PC-3 (cell line): ENCODE measurements around the gene GMPR. TPM values are rescaled to one million over a fixed set of nuclear protein-coding genes. Genes with fewer than 3 reads are reported as not detected.

Experiments
- ATAC-seq: fragments of 200-7000 bp; cut with Tn5 transposase; 2 replicates; pipeline ENCODE4 v1.9.1; 2020; ENCODE audit warnings: mild to moderate bottlenecking, moderate library complexity
- BruUV-seq: library from RNA; stranded (reverse); fragments of 400-500 nt; replicated peaks from 2 replicates; lab custom pipeline; 2021; lab: Mats Ljungman, UMichigan
- CTCF ChIA-PET: fragments of 300-600 bp; sonication (Branson Sonifier 250); formaldehyde crosslinking; loops from one replicate; lab custom pipeline; 2022; ENCODE audit warnings: antibody characterized with exemption; lab: Charles Lee
- POLR2A ChIA-PET: fragments of 300-600 bp; sonication (Branson Sonifier 250); formaldehyde crosslinking; loops from one replicate; lab custom pipeline; 2022; ENCODE audit warnings: antibody characterized with exemption; ENCODE audit not compliant: unreplicated experiment; lab: Charles Lee
- DNase-seq: peaks from one replicate; pipeline ENCODE4 v3.0.0-alpha.2; 2015
- H2AFZ ChIP-seq: fragments of 300-600 bp; sonication (generic); 2 replicates; pipeline ENCODE4 v1.6.0; 2016; ENCODE audit warnings: antibody characterized with exemption, low read length
- H3F3A ChIP-seq: fragments of 300-600 bp; sonication (generic); one replicate; pipeline ENCODE4 v1.6.0; 2017; ENCODE audit warnings: antibody characterized with exemption, low read length, control low read depth, mild to moderate bottlenecking; ENCODE audit not compliant: unreplicated experiment
- H3K27ac ChIP-seq: fragments of 300-600 bp; sonication (generic); 2 replicates; pipeline ENCODE4 v1.5.1; 2016; ENCODE audit warnings: mild to moderate bottlenecking, low read length
- H3K27me3 ChIP-seq: fragments of 300-600 bp; sonication (generic); 2 replicates; pipeline ENCODE4 v1.6.1; 2016; ENCODE audit warnings: low read length, mixed read lengths
- H3K36me3 ChIP-seq: fragments of 300-600 bp; sonication (generic); 2 replicates; pipeline ENCODE4 v1.6.1; 2016; ENCODE audit warnings: low read depth, mixed run types, low read length, mixed read lengths
- H3K4me1 ChIP-seq: fragments of 300-600 bp; sonication (generic); 2 replicates; pipeline ENCODE4 v1.5.1; 2016; ENCODE audit warnings: low read length; ENCODE audit not compliant: insufficient read depth
- H3K4me2 ChIP-seq: fragments of 300-600 bp; sonication (generic); 2 replicates; pipeline ENCODE4 v1.6.0; 2016; ENCODE audit warnings: low read length
- H3K4me3 ChIP-seq: fragments of 300-600 bp; sonication (generic); 2 replicates; pipeline ENCODE4 v1.5.1; 2016; ENCODE audit warnings: mild to moderate bottlenecking, low read length, mixed read lengths
- H3K79me2 ChIP-seq: fragments of 300-600 bp; sonication (generic); 2 replicates; pipeline ENCODE4 v1.6.1; 2017; ENCODE audit warnings: low read length, mixed read lengths
- H3K9ac ChIP-seq: fragments of 300-600 bp; sonication (generic); 2 replicates; pipeline ENCODE4 v1.6.0; 2016; ENCODE audit warnings: mild to moderate bottlenecking, low read length
- H3K9me2 ChIP-seq: fragments of 300-600 bp; sonication (generic); replicated peaks from 2 replicates; pipeline ENCODE4 v1.6.1; 2016; ENCODE audit warnings: mixed run types, low read length, mixed read lengths
- H3K9me3 ChIP-seq: fragments of 300-600 bp; sonication (generic); 2 replicates; pipeline ENCODE4 v1.6.1; 2016; ENCODE audit warnings: low read length, mixed read lengths
- H4K20me1 ChIP-seq: fragments of 300-600 bp; sonication (generic); 2 replicates; pipeline ENCODE4 v1.6.1; 2016; ENCODE audit warnings: low read length, mixed read lengths
- EZH2 ChIP-seq: fragments of 300-600 bp; sonication (generic); IDR thresholded peaks from one replicate; pipeline ENCODE4 v1.6.1; 2017; ENCODE audit warnings: antibody characterized with exemption, mild to moderate bottlenecking, low read length; ENCODE audit not compliant: unreplicated experiment
- EZH2phosphoT487 ChIP-seq: fragments of 300-600 bp; sonication (generic); IDR thresholded peaks from 2 replicates; pipeline ENCODE4 v1.6.1; 2018; ENCODE audit warnings: mild to moderate bottlenecking, antibody characterized with exemption, low read length, borderline replicate concordance
- intact Hi-C: fragments of 100-400 bp; cut with micrococcal nuclease; formaldehyde crosslinking; loops from 2 replicates; pipeline ENCODE4 v1.9.0; 2023
- total RNA-seq: library from RNA; depleted of rRNA; stranded (reverse); fragments of >200 nt; gene quantifications from 2 replicates; pipeline ENCODE4 v1.2.3, GENCODE V29; 2014
- TF ChIP-seq, protein P1 (sequence below): fragments of 300-600 bp; sonication (generic); conservative IDR thresholded peaks from 2 replicates; pipeline ENCODE4 v1.5.1; 2017; ENCODE audit warnings: antibody characterized with exemption, low read depth, mild to moderate bottlenecking, low read length

The GMPR gene
- total RNA-seq, 1 experiment from 2014 or later, result 5.8 TPM

DNA sequence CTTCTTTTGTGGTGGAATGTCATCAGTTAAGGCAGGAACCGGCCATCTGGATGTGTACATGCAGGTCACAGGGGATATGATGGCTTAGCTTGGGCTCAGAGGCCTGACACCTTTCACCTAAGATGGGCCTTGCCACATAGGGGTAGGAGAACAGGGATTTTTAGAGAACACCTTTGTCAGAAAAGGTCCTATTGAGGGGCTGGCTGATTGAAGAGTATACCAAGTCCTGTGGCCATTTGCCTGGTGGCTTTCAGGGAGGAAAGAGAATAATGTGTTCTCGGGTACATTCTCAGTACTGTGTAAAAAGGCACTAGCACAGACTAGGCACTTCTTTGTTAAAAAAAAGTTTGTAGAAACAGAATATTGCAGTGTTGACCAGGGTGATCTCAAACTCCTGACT is 26.4 kb downstream of the GMPR start:
- ATAC-seq (no peak), DNase-seq (no peak)
- Histone ChIP-seq H3K27me3 (no peaks in the 10 kb centered on the region), H3K36me3 (no peaks in the 10 kb centered on the region), H3K9me3 (no peaks in the 10 kb centered on the region), H3K4me2 (no peak overlapping the region), H2AFZ (no peak overlapping the region), H3K9ac (no peak overlapping the region), H4K20me1 (no peaks in the 10 kb centered on the region), H3K27ac (no peak overlapping the region), H3F3A (no peaks in the 10 kb centered on the region), H3K9me2 (no peaks in the 10 kb centered on the region), H3K4me3 (no peak overlapping the region), H3K79me2 (no peaks in the 10 kb centered on the region), H3K4me1 (no peaks in the 10 kb centered on the region)
- intact Hi-C loops, result no loop called here
- TF ChIP-seq EZH2, result no peak
- TF ChIP-seq EZH2phosphoT487, result no peak
- TF ChIP-seq, protein P1, sequence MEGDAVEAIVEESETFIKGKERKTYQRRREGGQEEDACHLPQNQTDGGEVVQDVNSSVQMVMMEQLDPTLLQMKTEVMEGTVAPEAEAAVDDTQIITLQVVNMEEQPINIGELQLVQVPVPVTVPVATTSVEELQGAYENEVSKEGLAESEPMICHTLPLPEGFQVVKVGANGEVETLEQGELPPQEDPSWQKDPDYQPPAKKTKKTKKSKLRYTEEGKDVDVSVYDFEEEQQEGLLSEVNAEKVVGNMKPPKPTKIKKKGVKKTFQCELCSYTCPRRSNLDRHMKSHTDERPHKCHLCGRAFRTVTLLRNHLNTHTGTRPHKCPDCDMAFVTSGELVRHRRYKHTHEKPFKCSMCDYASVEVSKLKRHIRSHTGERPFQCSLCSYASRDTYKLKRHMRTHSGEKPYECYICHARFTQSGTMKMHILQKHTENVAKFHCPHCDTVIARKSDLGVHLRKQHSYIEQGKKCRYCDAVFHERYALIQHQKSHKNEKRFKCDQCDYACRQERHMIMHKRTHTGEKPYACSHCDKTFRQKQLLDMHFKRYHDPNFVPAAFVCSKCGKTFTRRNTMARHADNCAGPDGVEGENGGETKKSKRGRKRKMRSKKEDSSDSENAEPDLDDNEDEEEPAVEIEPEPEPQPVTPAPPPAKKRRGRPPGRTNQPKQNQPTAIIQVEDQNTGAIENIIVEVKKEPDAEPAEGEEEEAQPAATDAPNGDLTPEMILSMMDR, result no peak
- CTCF ChIA-PET, result no interaction called here
- BruUV-seq, result no TSS peak
- POLR2A ChIA-PET, result no interaction called here

- no peaks in the 10 kb centered on the region for H3K36me3 ChIP-seq
- DNase-seq (no peak), ATAC-seq (no peak)
- H3K4me3 ChIP-seq, result no peak overlapping the region
- no peak overlapping the region for H2AFZ ChIP-seq
- no peaks in the 10 kb centered on the region for H3K9me2 ChIP-seq
- H4K20me1 ChIP-seq, result no peaks in the 10 kb centered on the region
- H3K4me2 ChIP-seq, result no peak overlapping the region
- POLR2A ChIA-PET, result no interaction called here
- no peaks in the 10 kb centered on the region for H3K9me3 ChIP-seq
- no TSS peak for BruUV-seq
- intact Hi-C loops, result no loop called here
- no peak overlapping the region for H3K27ac ChIP-seq
- H3K4me1 ChIP-seq, result no peaks in the 10 kb centered on the region
- H3K9ac ChIP-seq, result no peak overlapping the region
- H3K79me2 ChIP-seq, result no peaks in the 10 kb centered on the region
- H3K27me3 ChIP-seq, result no peaks in the 10 kb centered on the region
- no peaks in the 10 kb centered on the region for H3F3A ChIP-seq
- CTCF ChIA-PET, result no interaction called here
- TF ChIP-seq, protein P1, result no peak
- TF ChIP-seq EZH2phosphoT487 (no peak), EZH2 (no peak)
These were observed 27.3 kb downstream of the GMPR start for GRCh38 chr6:16265351-16266341.
